DMS53 treated with DMSO at 0.1 percent for 48 hours (cell line): Measurements from ENCODE around the gene KRTAP5-8.
A peak's percentile ranks its signal among the peaks of the same experiment; 100 is the strongest.
"Not testable (repeated sequence)": the region's sequence is repeated elsewhere in the genome, so short reads cannot be mapped to it uniquely, and the experiment has no call there.

ENCODE experiments used
- DNase-seq: peaks from one replicate; lab custom pipeline; 2025; ENCODE audit not compliant: unreplicated experiment; lab: John Stamatoyannopoulos, UW

Gene KRTAP5-8

DNA sequence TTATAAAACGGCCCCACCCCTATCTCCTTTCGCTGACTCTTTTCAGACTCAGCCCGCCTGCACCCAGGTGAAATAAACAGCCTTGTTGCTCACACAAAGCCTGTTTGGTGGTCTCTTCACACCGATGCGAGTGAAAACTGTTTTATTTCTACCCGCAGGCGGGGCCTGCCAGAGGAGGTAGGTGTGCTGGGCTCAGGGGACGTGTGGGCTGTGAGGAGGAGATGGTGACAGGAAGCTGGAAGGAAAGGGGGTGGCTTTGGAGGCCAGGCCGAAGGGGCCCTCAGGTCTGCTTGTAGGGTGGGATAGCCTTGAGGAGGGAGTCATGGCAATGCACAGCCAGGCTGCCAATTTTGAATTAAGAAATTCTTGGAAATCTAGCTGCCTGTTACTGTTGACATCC is 32.0 kb upstream of the KRTAP5-8 start:
- no peak for DNase-seq

DNA sequence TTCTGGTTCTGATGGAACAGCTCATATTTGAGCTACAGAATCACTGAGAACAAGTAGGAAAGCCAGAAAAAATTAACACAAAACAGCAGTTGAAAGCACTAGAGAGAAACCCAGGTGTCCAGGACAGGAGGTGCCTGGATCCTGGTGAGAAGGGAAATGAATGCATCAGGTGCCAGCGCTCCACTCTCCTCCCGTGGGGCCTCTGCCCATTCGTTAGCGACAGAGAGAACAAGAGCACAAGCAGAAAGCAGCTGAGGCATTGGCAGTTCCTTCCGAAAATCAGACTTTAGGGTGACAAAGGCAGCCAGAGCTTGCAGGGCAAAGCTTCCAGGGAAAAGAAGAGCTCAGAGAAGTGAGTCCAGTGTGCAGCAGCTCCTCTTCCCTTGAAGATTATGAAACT is 30.7 kb upstream of the KRTAP5-8 start:
- DNase-seq, result no peak

GRCh38 chr11:71518506-71519471 is 19.0 kb upstream of the KRTAP5-8 start:
- DNase-seq, result no peak

DNA sequence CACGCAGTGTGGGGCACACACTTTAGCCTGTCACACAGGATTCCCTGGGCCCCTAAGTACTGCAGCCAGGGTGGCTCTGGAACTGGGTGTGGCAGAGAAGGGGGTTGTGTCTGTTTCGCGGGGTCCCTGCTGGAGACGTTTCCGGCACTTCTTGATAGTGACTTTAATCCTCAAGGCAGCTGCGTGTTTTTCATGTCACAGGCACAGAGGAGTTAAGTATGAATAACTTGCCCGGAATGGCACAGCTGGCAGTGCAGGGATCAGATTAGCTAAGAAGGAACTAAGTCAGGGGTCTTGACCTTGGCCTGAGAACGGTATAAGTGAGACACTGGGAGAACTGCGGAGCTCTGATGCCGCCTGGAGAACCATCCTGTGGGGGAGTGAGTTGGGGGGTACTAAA is 18.3 kb upstream of the KRTAP5-8 start:
- no peak for DNase-seq

GRCh38 chr11:71525188-71525937 is 12.5 kb upstream of the KRTAP5-8 start:
- DNase-seq, result peak; percentile 81

DNA sequence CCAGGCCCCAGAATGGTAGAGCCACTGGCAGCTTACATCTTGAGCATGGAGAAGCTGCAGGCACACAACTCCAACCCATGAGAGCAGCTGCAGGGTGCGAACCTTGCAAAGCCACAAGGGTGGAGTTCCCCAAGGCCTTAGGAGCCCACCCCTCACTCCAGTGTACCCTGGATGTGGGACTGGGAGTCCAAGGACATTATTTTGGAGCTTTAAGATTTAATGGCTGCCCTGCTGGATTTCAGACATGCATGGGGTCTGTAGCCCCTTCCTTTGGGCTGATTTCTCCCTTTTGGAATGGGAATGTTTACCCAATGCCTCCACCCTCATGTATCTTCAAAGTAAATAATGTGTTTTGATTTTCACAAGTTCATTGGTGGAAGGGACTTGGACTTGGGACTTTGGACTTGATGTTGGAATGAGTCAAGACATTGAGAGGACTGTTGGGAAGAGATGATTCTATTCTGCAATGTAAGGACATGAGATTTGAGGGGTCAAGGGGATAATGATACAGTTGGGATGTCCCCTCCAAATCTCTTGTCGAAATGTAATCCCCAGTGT is 11.8 kb upstream of the KRTAP5-8 start:
- DNase-seq, result no peak

DNA sequence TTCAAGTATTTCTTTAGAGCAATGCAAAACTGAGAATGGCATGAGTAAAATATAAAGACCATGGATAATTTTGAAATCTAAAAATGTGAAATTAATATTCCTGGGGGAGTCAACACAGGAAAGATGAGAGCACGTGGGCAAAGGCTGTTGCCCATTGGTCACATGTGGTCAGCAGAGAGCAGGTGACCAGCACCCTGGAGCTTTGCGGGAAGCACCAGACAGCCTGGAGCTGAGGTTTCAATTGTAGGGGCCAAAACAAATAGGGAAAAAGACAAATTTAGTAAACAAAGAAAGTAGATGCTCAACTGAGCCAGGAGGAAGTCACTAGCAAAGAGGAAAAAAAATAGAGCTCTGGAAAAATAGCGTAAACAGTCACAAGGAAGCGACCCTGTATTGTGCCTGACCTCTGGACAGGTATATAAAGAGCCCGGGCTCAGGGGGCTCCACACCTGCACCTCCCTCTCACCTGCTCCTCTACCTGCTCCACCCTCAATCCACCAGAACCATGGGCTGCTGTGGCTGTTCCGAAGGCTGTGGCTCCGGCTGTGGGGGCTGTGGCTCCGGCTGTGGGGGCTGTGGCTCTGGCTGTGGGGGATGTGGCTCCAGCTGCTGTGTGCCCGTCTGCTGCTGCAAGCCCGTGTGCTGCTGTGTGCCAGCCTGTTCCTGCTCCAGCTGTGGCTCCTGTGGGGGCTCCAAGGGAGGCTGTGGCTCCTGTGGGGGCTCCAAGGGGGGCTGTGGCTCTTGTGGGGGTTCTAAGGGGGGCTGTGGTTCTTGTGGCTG is 10.8 kb upstream of the KRTAP5-8 start, which contains the start of gene KRTAP5-7:
Gene KRTAP5-7, plus strand, starts transcription at position 472 of the 780 bp plus-strand sequence. Its CDS starts 34 bp downstream, at position 506.
- DNase-seq, result peak; percentile 15

GRCh38 chr11:71527576-71528210 is 10.1 kb upstream of the KRTAP5-8 start:
- DNase-seq, result no peak

DNA sequence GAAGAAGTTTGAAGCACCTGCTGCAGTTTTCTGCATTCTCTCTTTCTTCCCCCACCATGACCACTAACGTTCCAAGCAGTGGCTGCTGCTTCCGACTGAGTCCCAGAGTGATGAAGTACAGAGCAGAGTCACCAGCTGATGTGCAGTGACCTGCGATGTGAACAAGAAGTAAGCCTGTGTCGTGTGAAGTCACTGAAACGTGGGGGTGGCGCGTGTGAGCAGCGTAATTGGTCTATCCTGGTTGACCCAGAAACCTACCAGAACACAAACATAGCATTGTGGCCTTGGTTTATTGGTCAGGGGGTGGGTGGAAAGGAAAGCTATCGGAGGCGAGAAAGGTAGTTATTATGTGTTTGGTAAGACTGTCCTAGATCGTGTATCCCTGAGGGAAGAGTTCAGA is 7.2 kb upstream of the KRTAP5-8 start:
- no peak for DNase-seq

- DNase-seq, result no peak
These were observed 5.7 kb upstream of the KRTAP5-8 start for GRCh38 chr11:71532036-71532610.

GRCh38 chr11:71534711-71535608 is 2.9 kb upstream of the KRTAP5-8 start:
- DNase-seq, result not testable (repeated sequence)

- DNase-seq, result no peak
These were observed 2.0 kb upstream of the KRTAP5-8 start for GRCh38 chr11:71535825-71536224.

DNA sequence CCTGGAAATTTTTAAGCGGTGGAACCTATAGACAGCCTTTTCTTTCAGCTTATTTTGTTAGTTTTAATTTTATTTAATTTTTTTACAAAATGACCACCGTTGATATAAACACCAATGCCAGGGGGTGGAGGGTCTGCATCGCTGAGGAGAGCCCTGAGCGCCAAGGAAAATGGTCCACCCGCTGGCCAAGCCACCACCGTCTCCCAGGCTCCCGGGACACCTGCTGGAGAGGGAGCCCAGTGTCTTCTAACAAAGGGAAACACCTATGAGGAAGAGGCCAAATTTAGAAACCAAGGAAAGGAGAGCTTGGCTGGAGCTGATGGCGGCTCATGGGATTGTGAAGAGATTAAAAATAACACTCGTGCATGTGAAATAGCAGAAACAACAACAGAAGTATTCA is 288 bp upstream of the KRTAP5-8 start:
- no peak for DNase-seq

- no peak for DNase-seq
These were observed 803 bp downstream of the KRTAP5-8 start for GRCh38 chr11:71538666-71538990.

DNA sequence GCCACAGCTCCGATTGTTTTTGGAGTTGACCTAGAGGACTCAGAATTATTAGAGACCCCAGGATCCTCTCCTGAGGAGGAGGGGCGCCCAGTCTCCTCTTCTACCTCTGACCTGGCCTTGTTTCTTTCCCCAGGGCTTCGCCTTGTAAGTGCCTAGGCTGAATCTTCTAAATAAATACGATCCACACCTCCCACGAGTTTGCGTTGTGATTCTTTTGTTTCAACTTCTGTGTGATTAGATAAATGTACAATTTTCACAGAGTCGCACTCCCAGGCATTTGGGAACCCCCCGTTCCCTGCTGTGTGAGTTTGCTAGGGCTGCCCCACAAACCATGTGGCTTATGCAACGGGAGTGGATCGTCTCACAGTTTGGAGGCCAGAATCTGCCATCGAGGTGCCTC is 1.2 kb downstream of the KRTAP5-8 start:
- no peak for DNase-seq

DNA sequence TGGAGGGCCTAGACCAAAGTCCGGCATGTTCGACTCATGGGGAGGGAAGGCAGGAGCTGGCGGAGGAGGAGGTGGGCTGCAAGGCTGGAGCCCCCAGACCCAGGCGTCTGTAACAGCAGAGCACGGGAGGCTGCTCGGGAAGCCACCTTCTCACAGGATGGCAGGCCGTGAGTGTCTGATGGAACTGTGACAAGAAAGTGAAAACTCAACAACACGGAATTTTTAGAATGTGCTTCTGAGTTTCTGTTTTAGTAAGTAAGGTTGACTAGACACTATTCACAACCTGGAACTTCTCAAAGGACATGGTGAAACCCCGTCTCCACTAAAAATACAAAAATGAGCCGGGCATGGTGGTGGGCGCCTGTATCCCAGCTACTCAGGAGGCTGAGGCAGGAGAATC is 2.1 kb downstream of the KRTAP5-8 start:
- not testable (repeated sequence) for DNase-seq

GRCh38 chr11:71540521-71541304 is 2.9 kb downstream of the KRTAP5-8 start:
- not testable (repeated sequence) for DNase-seq

DNA sequence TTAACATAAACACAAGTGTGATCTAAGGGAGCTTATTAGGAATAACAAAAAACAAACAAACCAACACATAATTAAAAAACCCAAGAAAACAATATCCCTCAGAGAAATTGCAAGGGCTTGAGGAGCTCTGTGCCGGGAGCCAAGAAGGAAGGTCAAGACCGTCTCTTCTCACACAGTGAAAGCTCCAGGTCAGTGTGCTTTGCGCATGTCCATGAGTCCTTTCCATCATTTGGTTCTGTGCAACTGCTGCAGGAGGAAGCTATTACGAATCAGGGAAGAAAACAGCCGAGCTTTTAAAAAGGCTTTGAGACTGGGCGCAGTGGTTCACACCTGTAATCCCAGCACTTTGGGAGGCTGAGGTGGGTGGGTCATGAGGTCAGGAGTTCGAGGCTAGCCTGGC is 4.6 kb downstream of the KRTAP5-8 start:
- DNase-seq, result no peak
